A673 (cell line): ENCODE measurements around the gene WIF1.

ENCODE experiments used
- CTCF ChIP-seq: fragments of 300-800, 200-600 bp; sonication (generic); conservative IDR thresholded peaks from 2 replicates; pipeline ENCODE4 v1.5.1; 2017; ENCODE audit warnings: low read depth, mild to moderate bottlenecking, antibody characterized with exemption, low read length, moderate library complexity, mixed read lengths
- EZH2 ChIP-seq: fragments of 200-600 bp; sonication (generic); IDR thresholded peaks from 2 replicates; pipeline ENCODE4 v1.6.1; 2017; ENCODE audit warnings: borderline replicate concordance, low read depth, mild to moderate bottlenecking, mixed read lengths, antibody characterized with exemption, low read length; ENCODE audit not compliant: poor library complexity, severe bottlenecking

DNA sequence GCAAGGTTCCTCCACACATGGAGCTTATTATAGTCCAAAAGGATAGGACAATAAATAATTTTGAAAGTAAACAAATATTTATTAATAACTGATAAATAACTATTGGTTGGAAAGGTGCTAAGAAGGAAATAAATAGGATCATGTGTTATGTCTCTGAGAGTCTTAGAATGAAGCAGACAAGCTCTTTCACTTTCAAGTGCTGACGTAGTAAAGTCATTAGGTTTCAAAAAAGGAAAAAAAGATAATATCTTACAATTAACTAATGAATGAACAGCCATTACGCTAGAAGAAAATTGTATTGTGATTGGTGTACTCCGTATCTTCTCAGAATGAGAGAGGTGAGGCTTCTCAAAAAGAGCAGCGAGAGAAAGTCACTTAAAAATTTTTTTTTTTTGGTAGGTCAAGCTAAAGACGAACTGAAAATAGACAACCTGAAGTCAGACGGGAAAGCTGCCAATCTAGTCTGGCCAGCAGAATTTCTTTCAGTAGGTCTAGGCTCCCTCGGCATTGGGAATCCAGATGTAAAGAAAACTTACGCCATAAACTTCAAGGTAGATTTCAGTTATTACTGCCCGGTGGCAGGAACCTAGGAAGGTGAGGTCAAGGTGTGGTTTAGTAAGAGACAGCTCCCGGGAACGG, 47.7 kb upstream of the WIF1 start:
- TF ChIP-seq CTCF (no peak), EZH2 (no peak)
